IMR-90 (cell line): ENCODE data around the gene INPP4A. TPM values are rescaled to one million over a fixed set of nuclear protein-coding genes. Genes with fewer than 3 reads are reported as not detected.

Source experiments
- ATAC-seq: fragments of 200-7000 bp; cut with Tn5 transposase; 2 replicates; pipeline ENCODE4 v1.9.1; 2020; ENCODE audit warnings: low read depth, mild to moderate bottlenecking, moderate library complexity
- BruUV-seq: library from RNA; stranded (reverse); fragments of 400-500 nt; replicated peaks from 2 replicates; lab custom pipeline; 2021; lab: Mats Ljungman, UMichigan
- CTCF ChIA-PET: fragments of 300-600 bp; formaldehyde crosslinking; extraction: SDS; loops from one replicate; lab custom pipeline; 2021; ENCODE audit warnings: antibody characterized with exemption; lab: Yijun Ruan, JAX
- POLR2A ChIA-PET: fragments of 300-600 bp; sonication (Branson Sonifier 250); formaldehyde crosslinking; loops from one replicate; lab custom pipeline; 2022; ENCODE audit warnings: antibody characterized with exemption; ENCODE audit not compliant: unreplicated experiment; lab: Charles Lee
- DNase-seq: peaks from one replicate; pipeline ENCODE4 v3.0.0; 2013
- H2AFZ ChIP-seq: replicated peaks from 2 replicates; pipeline ENCODE3; 2013; ENCODE audit warnings: low read length, mild to moderate bottlenecking; ENCODE audit not compliant: poor library complexity
- H2AK5ac ChIP-seq: 2 replicates; pipeline ENCODE4 v1.6.1; 2013; ENCODE audit warnings: low read depth, low read length, inconsistent platforms
- H2AK9ac ChIP-seq: replicated peaks from 2 replicates; pipeline ENCODE3; 2013; ENCODE audit warnings: mild to moderate bottlenecking, low read depth, low read length, moderate library complexity; ENCODE audit not compliant: poor library complexity
- H2BK120ac ChIP-seq: 2 replicates; pipeline ENCODE4 v1.6.1; 2013; ENCODE audit warnings: low read depth, low read length, inconsistent platforms
- H2BK15ac ChIP-seq: 3 replicates; pipeline ENCODE4 v1.6.1; 2013; ENCODE audit warnings: low read depth, low read length, inconsistent platforms
- H2BK20ac ChIP-seq: 2 replicates; pipeline ENCODE4 v1.6.1; 2013; ENCODE audit warnings: low read depth, mild to moderate bottlenecking, inconsistent platforms, low read length, moderate library complexity
- H2BK5ac ChIP-seq: 2 replicates; pipeline ENCODE4 v1.6.1; 2013; ENCODE audit warnings: mild to moderate bottlenecking, low read depth, low read length, inconsistent platforms; ENCODE audit not compliant: poor library complexity, severe bottlenecking
- H3K14ac ChIP-seq: replicated peaks from 2 replicates; pipeline ENCODE4 v1.6.1; 2013; ENCODE audit warnings: low read depth, low read length, inconsistent platforms
- H3K18ac ChIP-seq: 2 replicates; pipeline ENCODE4 v1.6.1; 2013; ENCODE audit warnings: low read depth, low read length, control low read depth
- H3K23ac ChIP-seq: 2 replicates; pipeline ENCODE4 v1.6.1; 2013; ENCODE audit warnings: low read depth, low read length, inconsistent platforms
- H3K27ac ChIP-seq: 2 replicates; pipeline ENCODE4 v1.5.1; 2013; ENCODE audit warnings: mild to moderate bottlenecking, control low read depth, low read length; ENCODE audit not compliant: insufficient read depth
- H3K27me3 ChIP-seq: 2 replicates; pipeline ENCODE4 v1.6.1; 2013; ENCODE audit warnings: low read length; ENCODE audit not compliant: control insufficient read depth, insufficient read depth
- H3K36me3 ChIP-seq: 2 replicates; pipeline ENCODE4 v1.6.1; 2013; ENCODE audit warnings: low read length, mixed read lengths; ENCODE audit not compliant: control insufficient read depth, insufficient read depth
- H3K4ac ChIP-seq: 2 replicates; pipeline ENCODE4 v1.6.1; 2013; ENCODE audit warnings: low read depth, low read length, inconsistent platforms
- H3K4me1 ChIP-seq: 2 replicates; pipeline ENCODE4 v1.6.1; 2013; ENCODE audit warnings: low read length, mixed read lengths; ENCODE audit not compliant: control insufficient read depth, insufficient read depth
- H3K4me2 ChIP-seq: 2 replicates; pipeline ENCODE4 v1.6.1; 2013; ENCODE audit warnings: low read depth, mild to moderate bottlenecking, control low read depth, low read length, moderate library complexity
- H3K4me3 ChIP-seq: 2 replicates; pipeline ENCODE4 v1.5.1; 2013; ENCODE audit warnings: low read depth, mild to moderate bottlenecking, control low read depth, low read length, moderate library complexity; ENCODE audit not compliant: insufficient read depth
- H3K56ac ChIP-seq: 2 replicates; pipeline ENCODE4 v1.6.1; 2013; ENCODE audit warnings: low read length, inconsistent platforms; ENCODE audit not compliant: insufficient read depth; ENCODE audit errors: extremely low read depth
- H3K79me1 ChIP-seq, 2 experiments: 2 replicates each; pipeline ENCODE4 v1.6.1; 2013; ENCODE audit warnings: low read length in 2 of 2, inconsistent platforms in 1 of 2, low read depth in 1 of 2
- H3K9ac ChIP-seq: 2 replicates; pipeline ENCODE4 v1.6.1; 2013; ENCODE audit warnings: low read depth, low read length, control low read depth
- H3K9me1 ChIP-seq: 2 replicates; pipeline ENCODE4 v1.6.1; 2013; ENCODE audit warnings: low read length, inconsistent platforms; ENCODE audit not compliant: insufficient read depth
- H3K9me3 ChIP-seq: 2 replicates; pipeline ENCODE4 v1.6.1; 2013; ENCODE audit warnings: low read length; ENCODE audit not compliant: control insufficient read depth, insufficient read depth
- H4K20me1 ChIP-seq: 2 replicates; pipeline ENCODE4 v1.6.1; 2013; ENCODE audit warnings: low read length, inconsistent platforms; ENCODE audit not compliant: insufficient read depth
- H4K5ac ChIP-seq: 2 replicates; pipeline ENCODE4 v1.6.1; 2013; ENCODE audit warnings: mild to moderate bottlenecking, low read depth, low read length, control low read depth
- H4K8ac ChIP-seq, 2 experiments: 2 replicates each; pipeline ENCODE4 v1.6.1; 2013; ENCODE audit warnings: low read depth in 2 of 2, low read length in 2 of 2, control low read depth in 1 of 2, inconsistent platforms in 1 of 2
- H4K91ac ChIP-seq: 2 replicates; pipeline ENCODE4 v1.6.1; 2013; ENCODE audit warnings: low read depth, low read length, inconsistent platforms; ENCODE audit not compliant: insufficient read depth
- BHLHE40 ChIP-seq: fragments of 150-350 bp; IDR thresholded peaks from 2 replicates; pipeline ENCODE4 v1.6.1; 2016; ENCODE audit warnings: mild to moderate bottlenecking, low read depth, low read length
- CEBPB ChIP-seq: IDR thresholded peaks from 2 replicates; pipeline ENCODE4 v1.6.1; 2012; ENCODE audit warnings: low read depth, low read length, improper control_type of control experiment
- CHD1 ChIP-seq: IDR thresholded peaks from 2 replicates; pipeline ENCODE4 v1.6.1; 2012; ENCODE audit warnings: low read depth, low read length, improper control_type of control experiment
- POLR2A ChIP-seq: IDR thresholded peaks from 2 replicates; pipeline ENCODE4 v1.6.1; 2012; ENCODE audit warnings: mild to moderate bottlenecking, low read depth, low read length
- RCOR1 ChIP-seq: IDR thresholded peaks from 2 replicates; pipeline ENCODE4 v1.6.1; 2012; ENCODE audit warnings: mild to moderate bottlenecking, low read length, improper control_type of control experiment; ENCODE audit not compliant: insufficient replicate concordance
- SMC3 ChIP-seq: fragments of 150-350 bp; IDR thresholded peaks from 2 replicates; pipeline ENCODE4 v1.6.1; 2016; ENCODE audit warnings: low read depth, mild to moderate bottlenecking, antibody characterized with exemption, low read length, moderate library complexity
- USF2 ChIP-seq: fragments of 150-350 bp; IDR thresholded peaks from 2 replicates; pipeline ENCODE4 v1.6.1; 2017; ENCODE audit warnings: mild to moderate bottlenecking, antibody characterized with exemption, low read length, low read depth
- WGBS, 2 experiments: methylation state at CpG; one replicate each; pipeline versions ENCODE4 v1.1.5 to v1.1.7; 2013; ENCODE audit warnings: missing lambda C conversion rate in 2 of 2; ENCODE audit not compliant: insufficient read length in 1 of 2; ENCODE audit errors: extremely low coverage in 2 of 2; 5-methylcytosine and 5-hydroxymethylcytosine counted together
- dilution Hi-C: fragments of 300-500 bp; cut with HindIII; formaldehyde crosslinking; loops from one replicate; pipeline ENCODE4 v1.14.3; 2018; ENCODE audit warnings: low sequenced_read_pairs; ENCODE audit not compliant: unreplicated experiment
- in situ Hi-C: fragments of 300-500 bp; cut with MboI; formaldehyde crosslinking; loops from 3 replicates; pipeline ENCODE4 v1.14.3; 2019; ENCODE audit warnings: low sequenced_read_pairs, inconsistent platforms, mixed read lengths
- intact Hi-C: fragments of 100-400 bp; cut with micrococcal nuclease; formaldehyde crosslinking; loops from 2 replicates; pipeline ENCODE4 v1.10.0; 2022
- polyA plus RNA-seq, 3 experiments: library from polyadenylated mRNA; depleted of rRNA; stranded (reverse); fragments of >200 nt; gene quantifications; 2 replicates each; pipeline ENCODE4 v1.2.3, GENCODE V29; 2012; ENCODE audit warnings: low replicate concordance in 1 of 3
- total RNA-seq: library from RNA; depleted of rRNA; stranded (reverse); fragments of >200 nt; gene quantifications from 2 replicates; pipeline ENCODE4 v1.2.3, GENCODE V29; 2012

The INPP4A gene
- total and polyA plus RNA-seq, 2 of the 4 experiments (the other 2 are of a cell fraction) = 14.5 to 27.1 TPM

GRCh38 chr2:98444436-98445176 lies at the start of gene INPP4A (continued):
- TF ChIP-seq SMC3 (peak; percentile 5; the same call in 1 of the 2 replicates), USF2 (no peak), RCOR1 (no peak), POLR2A (peak; percentile 72)

GRCh38 chr2:98395977-98396376 lies 48.7 kb upstream of the INPP4A start:
- in situ Hi-C loops = no loop called here
- TF ChIP-seq CEBPB = no peak
- no peak for TF ChIP-seq CHD1
- TF ChIP-seq BHLHE40 = no peak
- BruUV-seq = no TSS peak

More at GRCh38 chr2:98395977-98396376, 48.7 kb upstream of the INPP4A start:
- H2BK120ac ChIP-seq = no peak overlapping the region
- H3K9me3 ChIP-seq = no peaks in the 10 kb centered on the region
- H3K27ac ChIP-seq = no peak overlapping the region
- POLR2A ChIA-PET = no interaction called here
- DNase-seq (no peak), ATAC-seq (no peak)
- no peak overlapping the region for H3K4ac ChIP-seq
- H2BK15ac ChIP-seq = no peak overlapping the region
- no peak overlapping the region for H3K14ac ChIP-seq
- H2AK5ac ChIP-seq = no peak overlapping the region
- no peak overlapping the region for H3K4me3 ChIP-seq
- WGBS, 2 experiments = no CpG with 5 or more reads among the region's 6 CpGs
- no peak overlapping the region for H4K8ac ChIP-seq
- no peak overlapping the region for H3K23ac ChIP-seq
- H4K20me1 ChIP-seq = no peaks in the 10 kb centered on the region
- H4K5ac ChIP-seq = no peak overlapping the region
- H3K79me1 ChIP-seq = no peaks in the 10 kb centered on the region
- H3K4me2 ChIP-seq = no peak overlapping the region
- no peak overlapping the region for H2BK20ac ChIP-seq
- H2AFZ ChIP-seq = no peak overlapping the region
- no peak overlapping the region for H3K56ac ChIP-seq
- intact Hi-C loops = no loop called here
- no peaks in the 10 kb centered on the region for H3K4me1 ChIP-seq
- H4K91ac ChIP-seq = no peak overlapping the region
- CTCF ChIA-PET = no interaction called here
- H2BK5ac ChIP-seq = no peak overlapping the region
- no peak overlapping the region for H2AK9ac ChIP-seq
- no peaks in the 10 kb centered on the region for H3K36me3 ChIP-seq
- H3K27me3 ChIP-seq = peaks cover 24% of the 10 kb centered on the region
- no peaks in the 10 kb centered on the region for H3K9me1 ChIP-seq
- H3K9ac ChIP-seq = no peak overlapping the region
- dilution Hi-C loops = no loop called here
- no peak overlapping the region for H3K18ac ChIP-seq
